Measurements from ENCODE around the gene PTPRF.

Gene PTPRF

GRCh38 chr1:43655953-43656352 is 125.3 kb downstream of the PTPRF start:
- ATAC-seq (ENCODE audit: low read depth): no peak
- no peak for DNase-seq (ENCODE audit: low spot score)
- Histone ChIP-seq H3K36me3 (ENCODE audit: low read depth) (peaks cover 86% of the 10 kb centered on the region), H3K9me3 (ENCODE audit: severe bottlenecking) (no peaks in the 10 kb centered on the region), H3K4me3 (ENCODE audit: severe bottlenecking) (no peak overlapping the region), H3K27me3 (ENCODE audit: insufficient read depth, poor library complexity, severe bottlenecking) (no peaks in the 10 kb centered on the region), H3K4me1 (ENCODE audit: insufficient read depth, poor library complexity, severe bottlenecking) (peaks cover 5% of the 10 kb centered on the region), H3K27ac (ENCODE audit: poor library complexity, severe bottlenecking) (no peak overlapping the region)
- no peak for TF ChIP-seq CTCF (IDR thresholded peaks at IDR 0.05; ENCODE audit: poor library complexity, severe bottlenecking)

GRCh38 chr1:43659212-43660166 is 128.8 kb downstream of the PTPRF start:
- DNase-seq (ENCODE audit: low spot score): no peak
- TF ChIP-seq CTCF (IDR thresholded peaks at IDR 0.05; ENCODE audit: poor library complexity, severe bottlenecking): no peak
- no peaks in the 10 kb centered on the region for H3K9me3 ChIP-seq (ENCODE audit: severe bottlenecking)
- H3K4me3 ChIP-seq (ENCODE audit: severe bottlenecking): no peak overlapping the region
- H3K27me3 ChIP-seq (ENCODE audit: insufficient read depth, poor library complexity, severe bottlenecking): no peaks in the 10 kb centered on the region
- H3K36me3 ChIP-seq (ENCODE audit: low read depth): peaks cover 99% of the 10 kb centered on the region
- peaks cover under 1% of the 10 kb centered on the region for H3K4me1 ChIP-seq (ENCODE audit: insufficient read depth, poor library complexity, severe bottlenecking)
- H3K27ac ChIP-seq (ENCODE audit: poor library complexity, severe bottlenecking): no peak overlapping the region
- ATAC-seq (ENCODE audit: low read depth): no peak

GRCh38 chr1:43660355-43660754 is 129.7 kb downstream of the PTPRF start:
- H3K4me3 ChIP-seq (ENCODE audit: severe bottlenecking): no peak overlapping the region
- DNase-seq (ENCODE audit: low spot score) (no peak), ATAC-seq (ENCODE audit: low read depth) (no peak)
- peaks cover 99% of the 10 kb centered on the region for H3K36me3 ChIP-seq (ENCODE audit: low read depth)
- H3K9me3 ChIP-seq (ENCODE audit: severe bottlenecking): no peaks in the 10 kb centered on the region
- H3K27me3 ChIP-seq (ENCODE audit: insufficient read depth, poor library complexity, severe bottlenecking): no peaks in the 10 kb centered on the region
- TF ChIP-seq CTCF (IDR thresholded peaks at IDR 0.05; ENCODE audit: poor library complexity, severe bottlenecking): no peak
- H3K27ac ChIP-seq (ENCODE audit: poor library complexity, severe bottlenecking): no peak overlapping the region
- H3K4me1 ChIP-seq (ENCODE audit: insufficient read depth, poor library complexity, severe bottlenecking): peaks cover 9% of the 10 kb centered on the region

GRCh38 chr1:43664369-43664768 is 133.7 kb downstream of the PTPRF start:
- no peak overlapping the region for H3K27ac ChIP-seq (ENCODE audit: poor library complexity, severe bottlenecking)
- H3K9me3 ChIP-seq (ENCODE audit: severe bottlenecking): no peaks in the 10 kb centered on the region
- TF ChIP-seq CTCF (IDR thresholded peaks at IDR 0.05; ENCODE audit: poor library complexity, severe bottlenecking): no peak
- ATAC-seq (ENCODE audit: low read depth): no peak
- H3K4me3 ChIP-seq (ENCODE audit: severe bottlenecking): no peak overlapping the region
- peaks cover 40% of the 10 kb centered on the region for H3K4me1 ChIP-seq (ENCODE audit: insufficient read depth, poor library complexity, severe bottlenecking)
- no peak for DNase-seq (ENCODE audit: low spot score)
- H3K36me3 ChIP-seq (ENCODE audit: low read depth): peaks cover 98% of the 10 kb centered on the region
- no peaks in the 10 kb centered on the region for H3K27me3 ChIP-seq (ENCODE audit: insufficient read depth, poor library complexity, severe bottlenecking)

GRCh38 chr1:43666608-43667007 is 135.9 kb downstream of the PTPRF start:
- no peak for TF ChIP-seq CTCF (IDR thresholded peaks at IDR 0.05; ENCODE audit: poor library complexity, severe bottlenecking)
- H3K9me3 ChIP-seq (ENCODE audit: severe bottlenecking): no peaks in the 10 kb centered on the region
- H3K27me3 ChIP-seq (ENCODE audit: insufficient read depth, poor library complexity, severe bottlenecking): no peaks in the 10 kb centered on the region
- H3K27ac ChIP-seq (ENCODE audit: poor library complexity, severe bottlenecking): peak overlapping the region; percentile 74
- H3K36me3 ChIP-seq (ENCODE audit: low read depth): peaks cover 98% of the 10 kb centered on the region
- DNase-seq (ENCODE audit: low spot score): peak; percentile 73
- ATAC-seq (ENCODE audit: low read depth): peak; percentile 90
- H3K4me1 ChIP-seq (ENCODE audit: insufficient read depth, poor library complexity, severe bottlenecking): peaks cover 40% of the 10 kb centered on the region
- no peak overlapping the region for H3K4me3 ChIP-seq (ENCODE audit: severe bottlenecking)

Data from RWPE2 (cell line).